Measurements from ENCODE around the gene UMPS.

Gene UMPS

GRCh38 chr3:124765197-124765840 is 35.1 kb downstream of the UMPS start:
- no peak for DNase-seq

- no peak for DNase-seq
Observed at GRCh38 chr3:124766113-124767095, 36.2 kb downstream of the UMPS start.

GRCh38 chr3:124767264-124767663 is 37.0 kb downstream of the UMPS start:
- DNase-seq = no peak

GRCh38 chr3:124767691-124768090 is 37.4 kb downstream of the UMPS start:
- DNase-seq = no peak

- DNase-seq = no peak
Observed at GRCh38 chr3:124768812-124769211, 38.6 kb downstream of the UMPS start.

- DNase-seq = no peak
Observed at GRCh38 chr3:124769462-124769861, 39.2 kb downstream of the UMPS start.

GRCh38 chr3:124770336-124771082 is 40.3 kb downstream of the UMPS start:
- no peak for DNase-seq

- DNase-seq = no peak
Observed at GRCh38 chr3:124771083-124771445, 40.8 kb downstream of the UMPS start.

GRCh38 chr3:124772081-124772831 is 42.0 kb downstream of the UMPS start:
- DNase-seq = no peak

GRCh38 chr3:124773351-124774326 is 43.4 kb downstream of the UMPS start:
- no peak for DNase-seq

- no peak for DNase-seq
Observed at GRCh38 chr3:124774327-124774718, 44.1 kb downstream of the UMPS start.

- no peak for DNase-seq
Observed at GRCh38 chr3:124774841-124775402, 44.7 kb downstream of the UMPS start.

GRCh38 chr3:124775877-124776276 is 45.6 kb downstream of the UMPS start:
- DNase-seq = no peak

GRCh38 chr3:124776856-124777255 is 46.6 kb downstream of the UMPS start:
- no peak for DNase-seq

- DNase-seq = no peak
Observed at GRCh38 chr3:124777762-124778470, 47.7 kb downstream of the UMPS start.

- no peak for DNase-seq
Observed at GRCh38 chr3:124779116-124779515, 48.9 kb downstream of the UMPS start.

GRCh38 chr3:124779751-124780191 is 49.5 kb downstream of the UMPS start:
- no peak for DNase-seq

- DNase-seq = no peak
Observed at GRCh38 chr3:124780356-124780755, 50.1 kb downstream of the UMPS start.

GRCh38 chr3:124780761-124781475 is 50.7 kb downstream of the UMPS start:
- DNase-seq = no peak

Data from CD4-positive, alpha-beta T cell treated with Interleukin-10 for 1 hour (primary cell).